B cell (primary cell): ENCODE measurements around the gene OXSM. TPM values are rescaled to one million over a fixed set of nuclear protein-coding genes. Genes with fewer than 3 reads are reported as not detected.

Experiments
- ATAC-seq: fragments of 200-7000 bp; cut with Tn5 transposase; one replicate; pipeline ENCODE4 v1.10.0; 2021; ENCODE audit warnings: low read depth, mild to moderate bottlenecking, moderate number of reproducible peaks, moderate library complexity
- CTCF ChIA-PET: fragments of 350-600 bp; sonication (Branson Sonifier 250); formaldehyde crosslinking; loops from one replicate; lab custom pipeline; 2021; ENCODE audit warnings: antibody characterized with exemption, inconsistent platforms; lab: Charles Lee
- POLR2A ChIA-PET: fragments of 350-600 bp; sonication (Branson Sonifier 250); formaldehyde crosslinking; loops from one replicate; lab custom pipeline; 2021; ENCODE audit warnings: antibody characterized with exemption; lab: Charles Lee
- DNase-seq: peaks from one replicate; pipeline ENCODE4 v3.0.0; 2013
- H2AFZ ChIP-seq: 2 replicates; pipeline ENCODE4 v1.6.1; 2012; ENCODE audit warnings: mild to moderate bottlenecking, low read depth, low read length; ENCODE audit not compliant: insufficient read depth, poor library complexity, severe bottlenecking
- H3K27ac ChIP-seq, 2 donors: 1 replicate in 1 of 2; 2 replicates in 1 of 2; pipeline ENCODE4 v1.5.1; 2012 to 2013; ENCODE audit warnings: low read length in 2 of 2, mild to moderate bottlenecking in 2 of 2, moderate library complexity in 1 of 2
- H3K27me3 ChIP-seq, 4 experiments: fragments of 200-600 bp in 1 of 4; sonication (generic) in 1 of 4; replicated peaks in 1 of 4; 1 replicate in 2 of 4; 2 replicates in 2 of 4; pipeline versions ENCODE4 v1.6.1 to v1.7.0; 2013 to 2016; ENCODE audit warnings: low read length in 3 of 4, mild to moderate bottlenecking in 2 of 4, mixed read lengths in 1 of 4, moderate library complexity in 1 of 4; ENCODE audit not compliant: insufficient read depth in 4 of 4, control insufficient read depth in 3 of 4; ENCODE audit errors: control extremely low read depth in 1 of 4
- H3K36me3 ChIP-seq, 2 experiments: replicated peaks in 1 of 2; 1 replicate in 1 of 2; 2 replicates in 1 of 2; pipeline versions ENCODE4 v1.6.1 to v1.7.1; 2013; ENCODE audit warnings: low read length in 1 of 2; ENCODE audit not compliant: insufficient read depth in 2 of 2, control insufficient read depth in 1 of 2; ENCODE audit errors: control extremely low read depth in 1 of 2, extremely low read depth in 1 of 2
- H3K4me1 ChIP-seq, 2 donors: fragments of 200-600 bp in 1 of 2; sonication (generic) in 1 of 2; 1 replicate in 1 of 2; 2 replicates in 1 of 2; pipeline versions ENCODE4 v1.5.1 to v1.6.1; 2013 to 2017; ENCODE audit warnings: low read length in 2 of 2; ENCODE audit not compliant: control insufficient read depth in 2 of 2, insufficient read depth in 2 of 2
- H3K4me2 ChIP-seq: replicated peaks from 2 replicates; pipeline ENCODE3; 2012; ENCODE audit warnings: mild to moderate bottlenecking, low read depth, low read length; ENCODE audit not compliant: poor library complexity, severe bottlenecking
- H3K4me3 ChIP-seq, 5 experiments: fragments of 200-600 bp in 1 of 5; sonication (generic) in 1 of 5; 1 replicate in 3 of 5; 2 replicates in 2 of 5; pipeline versions ENCODE4 v1.5.1 to v1.7.0; 2011 to 2016; ENCODE audit warnings: low read length in 4 of 5, mild to moderate bottlenecking in 4 of 5, low read depth in 2 of 5, control low read depth in 1 of 5, moderate library complexity in 1 of 5; ENCODE audit not compliant: insufficient read depth in 1 of 5; ENCODE audit errors: control extremely low read depth in 1 of 5, extremely low read depth in 1 of 5
- H3K79me2 ChIP-seq: fragments of 200-600 bp; sonication (generic); one replicate; pipeline ENCODE4 v1.6.0; 2016; ENCODE audit warnings: low read length; ENCODE audit not compliant: control insufficient read depth, insufficient read depth
- H3K9ac ChIP-seq: fragments of 200-600 bp; sonication (generic); 2 replicates; pipeline ENCODE4 v1.6.1; 2017; ENCODE audit warnings: mild to moderate bottlenecking, low read length, moderate library complexity
- H3K9me3 ChIP-seq, 3 donors: one replicate each; pipeline versions ENCODE4 v1.6.1 to v1.7.1; 2013; ENCODE audit warnings: low read length in 2 of 3; ENCODE audit not compliant: control insufficient read depth in 2 of 3, insufficient read depth in 1 of 3; ENCODE audit errors: control extremely low read depth in 1 of 3
- H4K20me1 ChIP-seq: 2 replicates; pipeline ENCODE4 v1.6.0; 2012; ENCODE audit warnings: mild to moderate bottlenecking, low read length; ENCODE audit not compliant: insufficient read depth, control insufficient read depth, poor library complexity, severe bottlenecking
- H3K27ac Mint-ChIP-seq: one replicate; pipeline ENCODE4 v1.8.0; 2021; ENCODE audit warnings: mixed read lengths
- H3K27me3 Mint-ChIP-seq: one replicate; pipeline ENCODE4 v1.8.0; 2021; ENCODE audit warnings: mixed read lengths
- H3K4me1 Mint-ChIP-seq: one replicate; pipeline ENCODE4 v1.8.0; 2021; ENCODE audit warnings: mixed read lengths
- H3K4me3 Mint-ChIP-seq: one replicate; pipeline ENCODE4 v1.8.0; 2021; ENCODE audit warnings: mixed read lengths
- H3K9me3 Mint-ChIP-seq: one replicate; pipeline ENCODE4 v1.8.0; 2022; ENCODE audit warnings: mixed read lengths; ENCODE audit not compliant: insufficient read depth
- EZH2 ChIP-seq: IDR thresholded peaks from 2 replicates; pipeline ENCODE4 v1.6.1; 2012; ENCODE audit warnings: borderline replicate concordance, low read depth, mild to moderate bottlenecking, moderate library complexity, low read length; ENCODE audit not compliant: insufficient read depth, poor library complexity, severe bottlenecking
- WGBS: methylation state at CpG from one replicate; pipeline ENCODE4 v1.1.5; 2013; ENCODE audit warnings: missing lambda C conversion rate; ENCODE audit not compliant: insufficient coverage; 5-methylcytosine and 5-hydroxymethylcytosine counted together
- intact Hi-C: fragments of 100-400 bp; cut with micrococcal nuclease; formaldehyde crosslinking; loops from one replicate; pipeline ENCODE4 v1.10.0; 2022
- polyA minus RNA-seq: library from RNA; depleted of rRNA, polyadenylated mRNA; stranded (reverse); fragments of >200 nt; gene quantifications from 2 replicates; pipeline ENCODE4 v1.2.3, GENCODE V29; 2012
- polyA plus RNA-seq: library from polyadenylated mRNA; depleted of rRNA; stranded (reverse); fragments of >200 nt; gene quantifications from 2 replicates; pipeline ENCODE4 v1.2.3, GENCODE V29; 2012
- total RNA-seq, 2 donors: library from RNA; stranded (reverse); fragments of 120-200 nt in 1 of 2; gene quantifications; 1 replicate in 1 of 2; 2 replicates in 1 of 2; pipeline versions ENCODE4 v1.2.3 to v1.2.4, GENCODE V29; 2013 to 2022
- TF ChIP-seq, protein P1 (sequence below): fragments of 200-600 bp; IDR thresholded peaks from one replicate; pipeline ENCODE4 v1.8.0; 2022; ENCODE audit warnings: antibody characterized with exemption, mild to moderate bottlenecking

The OXSM gene
- total RNA-seq (15.4 and 18.7 TPM in 2 replicates), polyA plus RNA-seq (13.7 and 14.4 TPM in 2 replicates), polyA minus RNA-seq (18.1 and 27.2 TPM in 2 replicates)
- 15.6 TPM for total RNA-seq (2013)

DNA sequence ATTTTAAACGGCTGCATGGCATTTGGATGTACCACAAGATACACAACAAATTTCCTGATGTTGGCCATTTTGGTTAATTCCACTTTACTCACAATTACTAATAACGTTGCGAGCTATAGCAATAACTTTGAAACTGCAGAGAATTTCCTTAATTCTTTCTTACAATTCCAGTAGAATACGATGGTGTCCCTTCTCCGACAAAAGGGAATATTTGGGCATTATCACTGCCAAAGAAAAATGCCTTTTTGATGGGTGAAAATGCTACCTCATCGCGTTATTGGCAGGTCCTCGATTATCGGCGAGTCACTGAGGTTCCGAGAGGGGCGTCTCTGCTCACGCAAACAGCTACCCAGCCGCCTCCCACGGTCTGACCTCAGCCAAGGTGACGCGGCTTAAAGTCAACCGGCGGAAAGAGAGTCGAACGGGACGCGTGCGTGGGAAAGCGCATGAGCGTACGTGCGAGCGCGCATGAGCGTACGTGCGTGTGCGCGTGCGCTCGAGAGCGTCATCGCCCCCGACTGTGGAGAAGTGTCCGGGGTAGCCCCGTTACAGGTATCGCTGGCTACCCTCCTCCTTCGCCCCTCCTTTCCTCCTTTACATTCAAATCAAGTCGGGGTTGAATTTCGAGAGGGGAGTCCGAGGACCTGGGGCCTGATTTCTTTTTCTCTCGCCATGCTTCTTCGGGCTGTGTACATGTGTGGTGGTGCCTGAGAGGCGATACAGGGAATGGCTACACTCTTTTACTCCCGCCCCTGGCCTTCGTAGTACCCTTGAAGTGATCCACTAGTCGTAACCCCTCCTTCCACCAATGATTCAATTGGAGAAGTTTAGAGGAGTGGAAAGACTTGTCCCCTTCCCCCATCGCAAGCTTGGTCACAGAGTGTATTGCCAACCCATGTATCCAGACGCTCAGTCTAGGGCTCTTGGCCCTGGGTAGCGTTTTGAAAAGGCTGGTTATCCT, at the start of gene OXSM:
Gene OXSM (plus strand): TSS at position 495 of the 961 bp plus-strand sequence. CDS start 931 bp downstream, outside the sequence.
- peak within 1 kb of the TSS; percentile 97 for H3K4me3 Mint-ChIP-seq
- H2AFZ ChIP-seq, result peak within 1 kb of the TSS; percentile 81
- 1% methylated on average over 40 of the region's 56 CpGs for whole genome bisulfite sequencing

More for the DNA sequence above, at the start of gene OXSM:
- intact Hi-C loops, result loop anchor here (1.0 to 10.0 kb wide), 6 partner anchors 9 to 1835 kb away; partner anchors contain the start of gene SLC4A7
- Histone ChIP-seq H3K4me3 (peak within 1 kb of the TSS; percentile 60 to 95 (median 67)), H3K4me2 (peak within 1 kb of the TSS; percentile 82), H3K9me3 (no peaks in the 10 kb centered on the region), H3K27me3 (no peaks in the 10 kb centered on the region), H3K4me1 (peaks cover 14 to 16% of the 10 kb centered on the region in 2 donors), H3K9ac (peak within 1 kb of the TSS; percentile 81), H3K27ac (peak within 1 kb of the TSS; percentile 95 to 96), H3K79me2 (no peaks in the 10 kb centered on the region), H4K20me1 (no peaks in the 10 kb centered on the region), H3K36me3 (peaks cover 0 to 4% of the 10 kb centered on the region in 2 experiments)
- ChIA-PET POLR2A (no interaction called here), CTCF (interaction anchor here (1.1 to 1.5 kb wide), 2 partner anchors 67 to 142 kb away, joined by 3 to 5 read pairs; no protein-coding TSS in a partner anchor)
- H3K27me3 Mint-ChIP-seq, result no peaks in the 10 kb centered on the region
- TF ChIP-seq EZH2, result no peak
- TF ChIP-seq, protein P1, sequence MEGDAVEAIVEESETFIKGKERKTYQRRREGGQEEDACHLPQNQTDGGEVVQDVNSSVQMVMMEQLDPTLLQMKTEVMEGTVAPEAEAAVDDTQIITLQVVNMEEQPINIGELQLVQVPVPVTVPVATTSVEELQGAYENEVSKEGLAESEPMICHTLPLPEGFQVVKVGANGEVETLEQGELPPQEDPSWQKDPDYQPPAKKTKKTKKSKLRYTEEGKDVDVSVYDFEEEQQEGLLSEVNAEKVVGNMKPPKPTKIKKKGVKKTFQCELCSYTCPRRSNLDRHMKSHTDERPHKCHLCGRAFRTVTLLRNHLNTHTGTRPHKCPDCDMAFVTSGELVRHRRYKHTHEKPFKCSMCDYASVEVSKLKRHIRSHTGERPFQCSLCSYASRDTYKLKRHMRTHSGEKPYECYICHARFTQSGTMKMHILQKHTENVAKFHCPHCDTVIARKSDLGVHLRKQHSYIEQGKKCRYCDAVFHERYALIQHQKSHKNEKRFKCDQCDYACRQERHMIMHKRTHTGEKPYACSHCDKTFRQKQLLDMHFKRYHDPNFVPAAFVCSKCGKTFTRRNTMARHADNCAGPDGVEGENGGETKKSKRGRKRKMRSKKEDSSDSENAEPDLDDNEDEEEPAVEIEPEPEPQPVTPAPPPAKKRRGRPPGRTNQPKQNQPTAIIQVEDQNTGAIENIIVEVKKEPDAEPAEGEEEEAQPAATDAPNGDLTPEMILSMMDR, result no peak
- H3K27ac Mint-ChIP-seq, result peak within 1 kb of the TSS; percentile 94
- DNase-seq, result peak; percentile 98
- no peaks in the 10 kb centered on the region for H3K9me3 Mint-ChIP-seq
- peak; percentile 94 for ATAC-seq
- peaks cover 39% of the 10 kb centered on the region for H3K4me1 Mint-ChIP-seq
